ENCODE data around the gene PPP3R2. TPM values are rescaled to one million over a fixed set of nuclear protein-coding genes. Genes with fewer than 3 reads are reported as not detected.

The PPP3R2 gene
- total RNA-seq, 2 donors from 2014 or later, result not detected

DNA sequence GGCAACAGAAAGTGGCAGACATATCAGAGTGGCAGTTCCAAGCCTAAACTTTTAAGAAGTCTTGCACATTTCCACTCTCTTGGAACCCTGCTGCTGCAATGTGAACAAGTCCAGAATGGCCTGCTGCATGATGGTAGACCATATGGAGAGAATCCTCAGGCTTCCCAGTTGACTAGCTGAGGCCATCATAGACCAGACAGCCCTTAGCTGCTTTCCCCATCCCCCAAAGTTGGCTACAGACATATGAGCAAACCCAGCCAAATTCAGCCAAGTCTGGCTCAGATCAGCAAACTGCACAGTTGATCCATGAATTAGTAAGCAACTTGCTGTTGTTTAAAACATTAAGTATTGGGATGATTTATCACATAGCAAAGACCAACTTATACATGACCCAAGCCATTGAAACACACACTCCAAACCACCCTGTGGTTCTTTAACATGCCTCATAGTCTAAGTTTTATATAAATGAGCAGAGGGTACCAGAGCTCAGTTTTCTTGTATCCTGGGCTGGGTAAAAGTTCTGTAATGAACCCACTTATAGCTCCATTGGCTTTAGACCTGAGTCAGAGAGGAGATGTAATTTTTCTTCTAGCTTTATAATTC, 19.9 kb downstream of the PPP3R2 start:
- Histone ChIP-seq H3K9ac (ENCODE audit: extremely low read depth, low read length, poor library complexity, severe bottlenecking) (no peak overlapping the region), H3K27ac (ENCODE audit: low read depth, low read length) (no peak overlapping the region), H3K27me3 (ENCODE audit: control insufficient read depth, insufficient read depth, low read length, poor library complexity, severe bottlenecking) (no peaks in the 10 kb centered on the region), H3K9me3 (ENCODE audit: control insufficient read depth, low read length) (no peaks in the 10 kb centered on the region), H3K36me3 (ENCODE audit: control insufficient read depth, insufficient read depth, low read length) (no peaks in the 10 kb centered on the region), H3K4me3 (ENCODE audit: low read length) (no peak overlapping the region), H3K4me1 (ENCODE audit: control insufficient read depth, insufficient read depth, low read length) (no peaks in the 10 kb centered on the region)
- no peak for DNase-seq
- H3K27me3 Mint-ChIP-seq (ENCODE audit: insufficient read depth), result peaks cover 29% of the 10 kb centered on the region
- H3K36me3 Mint-ChIP-seq (ENCODE audit: low read depth), result peaks cover 1% of the 10 kb centered on the region
- TF ChIP-seq, protein P1, sequence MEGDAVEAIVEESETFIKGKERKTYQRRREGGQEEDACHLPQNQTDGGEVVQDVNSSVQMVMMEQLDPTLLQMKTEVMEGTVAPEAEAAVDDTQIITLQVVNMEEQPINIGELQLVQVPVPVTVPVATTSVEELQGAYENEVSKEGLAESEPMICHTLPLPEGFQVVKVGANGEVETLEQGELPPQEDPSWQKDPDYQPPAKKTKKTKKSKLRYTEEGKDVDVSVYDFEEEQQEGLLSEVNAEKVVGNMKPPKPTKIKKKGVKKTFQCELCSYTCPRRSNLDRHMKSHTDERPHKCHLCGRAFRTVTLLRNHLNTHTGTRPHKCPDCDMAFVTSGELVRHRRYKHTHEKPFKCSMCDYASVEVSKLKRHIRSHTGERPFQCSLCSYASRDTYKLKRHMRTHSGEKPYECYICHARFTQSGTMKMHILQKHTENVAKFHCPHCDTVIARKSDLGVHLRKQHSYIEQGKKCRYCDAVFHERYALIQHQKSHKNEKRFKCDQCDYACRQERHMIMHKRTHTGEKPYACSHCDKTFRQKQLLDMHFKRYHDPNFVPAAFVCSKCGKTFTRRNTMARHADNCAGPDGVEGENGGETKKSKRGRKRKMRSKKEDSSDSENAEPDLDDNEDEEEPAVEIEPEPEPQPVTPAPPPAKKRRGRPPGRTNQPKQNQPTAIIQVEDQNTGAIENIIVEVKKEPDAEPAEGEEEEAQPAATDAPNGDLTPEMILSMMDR (conservative IDR thresholded peaks at IDR 0.05), result no peak
- H3K4me1 Mint-ChIP-seq, result peaks cover 34% of the 10 kb centered on the region
- no peak overlapping the region for H3K4me3 Mint-ChIP-seq
- no peak overlapping the region for H3K27ac Mint-ChIP-seq
- no peaks in the 10 kb centered on the region for H3K9me3 Mint-ChIP-seq

DNA sequence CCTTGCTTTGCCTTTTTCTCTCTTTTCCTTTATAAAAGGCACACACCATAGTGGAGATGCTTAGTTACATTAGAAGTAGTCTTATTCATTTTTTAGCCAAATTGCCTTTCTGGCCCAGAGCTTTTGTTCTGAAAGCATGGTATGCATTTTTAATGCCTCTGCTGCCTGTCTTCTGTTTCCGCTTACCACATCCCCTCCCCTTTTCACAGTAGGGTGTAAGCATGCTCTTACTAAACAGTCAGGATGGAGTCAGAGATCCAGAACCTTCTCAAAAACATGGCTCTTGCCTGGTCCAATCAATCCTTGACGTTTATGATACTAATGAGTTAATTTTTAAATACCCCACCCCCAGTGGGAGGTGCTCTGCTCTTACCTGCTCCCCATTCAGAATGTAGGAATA, 22.5 kb downstream of the PPP3R2 start:
- no peak for DNase-seq
- Histone ChIP-seq H3K4me3 (ENCODE audit: low read length) (no peak overlapping the region), H3K9ac (ENCODE audit: extremely low read depth, low read length, poor library complexity, severe bottlenecking) (no peak overlapping the region), H3K27ac (ENCODE audit: low read depth, low read length) (no peak overlapping the region), H3K27me3 (ENCODE audit: control insufficient read depth, insufficient read depth, low read length, poor library complexity, severe bottlenecking) (no peaks in the 10 kb centered on the region), H3K9me3 (ENCODE audit: control insufficient read depth, low read length) (no peaks in the 10 kb centered on the region), H3K4me1 (ENCODE audit: control insufficient read depth, insufficient read depth, low read length) (no peaks in the 10 kb centered on the region), H3K36me3 (ENCODE audit: control insufficient read depth, insufficient read depth, low read length) (peaks cover 14% of the 10 kb centered on the region)
- H3K36me3 Mint-ChIP-seq (ENCODE audit: low read depth), result peaks cover 16% of the 10 kb centered on the region
- 29 to 59% methylated on average over 1 to 2 of the region's 2 CpGs for WGBS, 2 experiments (ENCODE audit: insufficient coverage in 1 of 2, insufficient read length in 1 of 2)
- H3K9me3 Mint-ChIP-seq, result no peaks in the 10 kb centered on the region
- H3K4me1 Mint-ChIP-seq, result peaks cover 28% of the 10 kb centered on the region
- H3K27me3 Mint-ChIP-seq (ENCODE audit: insufficient read depth), result peaks cover 31% of the 10 kb centered on the region
- TF ChIP-seq, protein P1 (conservative IDR thresholded peaks at IDR 0.05), result no peak
- H3K27ac Mint-ChIP-seq, result no peak overlapping the region
- no peak overlapping the region for H3K4me3 Mint-ChIP-seq

DNA sequence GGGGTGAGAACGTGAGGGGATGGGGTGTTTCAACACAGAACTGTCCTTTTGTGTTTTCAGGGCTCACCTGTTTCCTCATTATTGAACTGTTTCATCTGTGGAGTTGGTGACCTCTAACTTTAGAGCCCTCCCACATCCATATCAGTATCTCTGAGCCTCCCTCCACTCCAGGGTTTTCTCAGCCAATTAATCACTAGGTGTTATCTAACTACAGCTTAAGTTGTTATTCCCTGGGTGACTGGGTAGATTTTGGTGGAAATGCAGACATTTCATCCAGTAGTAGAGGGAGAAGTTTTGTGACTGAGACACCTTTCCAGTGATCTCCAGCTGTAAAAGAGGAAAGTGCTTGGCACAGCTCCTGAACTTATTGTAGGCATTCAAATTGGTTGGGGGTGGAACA, 23.7 kb downstream of the PPP3R2 start:
- H3K4me3 ChIP-seq (ENCODE audit: low read length), result no peak overlapping the region
- H3K36me3 ChIP-seq (ENCODE audit: control insufficient read depth, insufficient read depth, low read length), result peaks cover 21% of the 10 kb centered on the region
- Mint-ChIP-seq H3K36me3 (ENCODE audit: low read depth) (peaks cover 19% of the 10 kb centered on the region), H3K9me3 (no peaks in the 10 kb centered on the region), H3K27ac (no peak overlapping the region), H3K4me3 (no peak overlapping the region), H3K27me3 (ENCODE audit: insufficient read depth) (peaks cover 31% of the 10 kb centered on the region), H3K4me1 (peaks cover 28% of the 10 kb centered on the region)
- H3K9ac ChIP-seq (ENCODE audit: extremely low read depth, low read length, poor library complexity, severe bottlenecking), result no peak overlapping the region
- no peak for DNase-seq
- TF ChIP-seq, protein P1 (conservative IDR thresholded peaks at IDR 0.05), result no peak
- no peaks in the 10 kb centered on the region for H3K9me3 ChIP-seq (ENCODE audit: control insufficient read depth, low read length)
- 88% methylated on average over 1 of the region's 1 CpG; no CpG with 5 or more reads in 1 of the 2 experiments for WGBS, 2 experiments (ENCODE audit: insufficient coverage in 1 of 2, insufficient read length in 1 of 2)
- H3K27ac ChIP-seq (ENCODE audit: low read depth, low read length), result no peak overlapping the region
- H3K4me1 ChIP-seq (ENCODE audit: control insufficient read depth, insufficient read depth, low read length), result no peaks in the 10 kb centered on the region
- H3K27me3 ChIP-seq (ENCODE audit: control insufficient read depth, insufficient read depth, low read length, poor library complexity, severe bottlenecking), result no peaks in the 10 kb centered on the region

Data from endodermal cell (in vitro differentiated cells).